HepG2 (cell line): ENCODE results near the gene MYL9. TPM values are rescaled to one million over a fixed set of nuclear protein-coding genes. Genes with fewer than 3 reads are reported as not detected.

Experiments used
- GTF3A ChIP-seq: sonication (generic); formaldehyde crosslinking; conservative IDR thresholded peaks from 2 replicates; pipeline ENCODE4 v1.4.0; 2020; ENCODE audit warnings: mild to moderate bottlenecking, missing genetic modification reagents
- HDAC1 ChIP-seq: sonication (generic); formaldehyde crosslinking; IDR thresholded peaks from 2 replicates; pipeline ENCODE4 v1.5.1; 2020; ENCODE audit warnings: mild to moderate bottlenecking, missing genetic modification reagents
- HINFP ChIP-seq: sonication (generic); formaldehyde crosslinking; IDR thresholded peaks from 2 replicates; pipeline ENCODE4 v1.4.0; 2020; ENCODE audit warnings: low read depth, mild to moderate bottlenecking, missing genetic modification reagents
- HNRNPK ChIP-seq: fragments of 200-400 bp; formaldehyde crosslinking; IDR thresholded peaks from 2 replicates; pipeline ENCODE4 v1.6.1; 2018; ENCODE audit warnings: low read length, low read depth, moderate library complexity, mild to moderate bottlenecking; ENCODE audit not compliant: poor library complexity, severe bottlenecking
- JARID2 ChIP-seq: sonication (generic); formaldehyde crosslinking; IDR thresholded peaks from 2 replicates; pipeline ENCODE4 v1.8.1; 2023; ENCODE audit warnings: missing genetic modification reagents, inconsistent platforms; ENCODE audit not compliant: insufficient replicate concordance
- KDM1A ChIP-seq: IDR thresholded peaks from 2 replicates; pipeline ENCODE4 v1.6.1; 2016; ENCODE audit warnings: missing compliant biosample characterization
- MED13 ChIP-seq: sonication (generic); formaldehyde crosslinking; IDR thresholded peaks from 2 replicates; pipeline ENCODE4 v1.5.0; 2020; ENCODE audit warnings: missing genetic modification reagents
- MTERF4 ChIP-seq: sonication (generic); formaldehyde crosslinking; IDR thresholded peaks from 2 replicates; pipeline ENCODE4 v1.8.0; 2023; ENCODE audit warnings: mild to moderate bottlenecking, missing genetic modification reagents
- NFKBIZ ChIP-seq: IDR thresholded peaks from 2 replicates; pipeline ENCODE4 v1.6.1; 2018; ENCODE audit warnings: missing genetic modification reagents, missing compliant biosample characterization
- PRPF4 ChIP-seq: fragments of 200-400 bp; formaldehyde crosslinking; IDR thresholded peaks from 2 replicates; pipeline ENCODE4 v1.6.1; 2016; ENCODE audit warnings: low read length, low read depth; ENCODE audit not compliant: poor library complexity, severe bottlenecking
- PTBP1 ChIP-seq: fragments of 200-400 bp; formaldehyde crosslinking; IDR thresholded peaks from 2 replicates; pipeline ENCODE4 v1.6.1; 2018; ENCODE audit warnings: low read length, low read depth; ENCODE audit not compliant: poor library complexity, severe bottlenecking
- SIX1 ChIP-seq: sonication (generic); formaldehyde crosslinking; IDR thresholded peaks from 2 replicates; pipeline ENCODE4 v1.4.0; 2020; ENCODE audit warnings: missing genetic modification reagents, borderline replicate concordance
- SRY ChIP-seq: sonication (generic); formaldehyde crosslinking; IDR thresholded peaks from 2 replicates; pipeline ENCODE4 v1.8.0; 2022; ENCODE audit warnings: mild to moderate bottlenecking, missing genetic modification reagents
- XRCC5 ChIP-seq: fragments of 200-400 bp; formaldehyde crosslinking; optimal IDR thresholded peaks from 2 replicates; pipeline ENCODE3; 2017; ENCODE audit warnings: mild to moderate bottlenecking, low read length
- ZNF317 ChIP-seq: sonication (generic); formaldehyde crosslinking; IDR thresholded peaks from 2 replicates; pipeline ENCODE4 v1.5.0; 2020; ENCODE audit warnings: mild to moderate bottlenecking, missing genetic modification reagents
- ZNF362 ChIP-seq: sonication (generic); formaldehyde crosslinking; IDR thresholded peaks from 2 replicates; pipeline ENCODE4 v1.4.0; 2020; ENCODE audit warnings: missing genetic modification reagents, mild to moderate bottlenecking, borderline replicate concordance
- ZNF740 ChIP-seq: sonication (generic); formaldehyde crosslinking; IDR thresholded peaks from 2 replicates; pipeline ENCODE4 v1.4.0; 2020; ENCODE audit warnings: missing genetic modification reagents
- ZNF792 ChIP-seq: IDR thresholded peaks from 2 replicates; pipeline ENCODE4 v1.6.1; 2016
- polyA plus RNA-seq, 8 experiments: library from polyadenylated mRNA; depleted of rRNA in 3 of 8; stranded (reverse) in 7 of 8; unstranded in 1 of 8; fragments of >200 nt; fragmentation: Illumina TruSeq in 4 of 8; extraction: Trizol in 4 of 8; gene quantifications; 2 replicates each; pipeline versions ENCODE4 v1.2.1 to v1.2.3, GENCODE V29; 2011 to 2016; ENCODE audit warnings: low read depth in 4 of 8, missing spikeins in 1 of 8, mixed read lengths in 1 of 8; ENCODE audit not compliant: insufficient read depth in 1 of 8
- total RNA-seq, 5 experiments: library from RNA; depleted of rRNA; stranded (reverse); fragments of >200 nt; fragmentation: Illumina TruSeq; extraction: Trizol; gene quantifications; 2 replicates each; pipeline ENCODE4 v1.2.3, GENCODE V29; 2016; ENCODE audit warnings: low read depth in 1 of 5
- TF ChIP-seq, protein P1 (sequence below): sonication (generic); IDR thresholded peaks from 2 replicates; pipeline ENCODE4 v1.6.1; 2016; ENCODE audit warnings: low read depth, borderline replicate concordance
- TF ChIP-seq, protein P2 (sequence below): IDR thresholded peaks from 2 replicates; pipeline ENCODE4 v1.6.1; 2016; ENCODE audit warnings: low read depth, borderline replicate concordance
- TF ChIP-seq, protein P3 (sequence below), 2 experiments: fragments of 450-650 bp in 1 of 2; sonication (generic) in 1 of 2; formaldehyde crosslinking; IDR thresholded peaks; 2 replicates each; pipeline versions ENCODE4 v1.5.0 to v1.8.0; 2020 to 2022; ENCODE audit warnings: mild to moderate bottlenecking in 1 of 2, missing genetic modification reagents in 1 of 2
- TF ChIP-seq, protein P4 (sequence below): sonication (generic); formaldehyde crosslinking; IDR thresholded peaks from 2 replicates; pipeline ENCODE4 v1.5.0; 2020; ENCODE audit warnings: mild to moderate bottlenecking, missing genetic modification reagents

MYL9 gene
- total and polyA plus RNA-seq, 2 of the 13 experiments (the other 11 are each of a cell fraction or from before 2014, with no cell fraction given): 0.87 to 2.2 TPM

DNA sequence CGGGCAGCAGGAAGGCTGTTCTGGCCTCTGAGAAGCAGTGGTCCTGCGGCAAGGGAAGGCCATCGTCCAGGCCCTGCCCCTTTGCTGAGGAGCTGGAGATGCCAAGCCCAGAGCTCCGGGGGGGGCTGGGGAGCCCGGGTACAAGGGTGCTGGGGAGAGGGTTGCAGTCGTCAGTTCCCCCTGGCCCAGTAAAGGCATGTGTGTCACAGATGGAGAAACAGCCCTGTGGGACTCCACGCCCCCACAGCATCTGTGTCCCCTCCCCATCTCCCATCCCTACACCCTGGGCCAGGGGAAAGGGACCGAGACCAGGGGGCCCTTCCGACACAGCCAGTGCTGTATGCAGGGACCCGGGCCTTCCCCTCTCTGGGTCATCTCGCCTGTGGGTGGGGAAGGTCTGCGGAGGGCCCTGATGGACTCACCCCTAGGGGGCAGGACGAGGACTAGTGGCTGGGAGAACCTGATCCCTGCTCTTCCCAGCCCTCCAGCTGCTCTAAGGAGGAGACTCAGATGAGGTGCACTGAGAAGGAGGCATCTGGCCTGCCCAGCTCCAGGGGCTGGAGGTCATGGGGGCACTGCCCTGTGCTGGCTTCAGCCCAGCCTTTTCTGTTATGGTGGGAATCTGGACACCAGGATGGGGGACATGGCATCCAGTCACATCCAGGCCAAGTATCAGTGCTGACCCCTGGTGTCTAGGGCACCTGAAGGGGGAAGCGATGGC is 609 bp downstream of the MYL9 start (continued):
- TF ChIP-seq KDM1A (CRISPR knock-in tag) (no peak), SRY (CRISPR knock-in tag) (no peak), SIX1 (CRISPR knock-in tag) (no peak), XRCC5 (peak; percentile 82), HINFP (CRISPR knock-in tag) (no peak), PRPF4 (no peak), ZNF362 (0 out of 2 replicates have a peak, but pooled peaks have one; percentile 27), HNRNPK (no peak), MTERF4 (CRISPR knock-in tag) (0 out of 2 replicates have a peak, but pooled peaks have one; percentile 46), GTF3A (CRISPR knock-in tag) (no peak), MED13 (peak; percentile 48; the same call in 1 of the 2 replicates), NFKBIZ (CRISPR knock-in tag) (no peak), ZNF792 (no peak), PTBP1 (no peak), ZNF740 (peak; percentile 57; the same call in 1 of the 2 replicates), HDAC1 (CRISPR knock-in tag) (no peak), ZNF317 (CRISPR knock-in tag) (no peak), JARID2 (peak; percentile 21)
- TF ChIP-seq, protein P1, sequence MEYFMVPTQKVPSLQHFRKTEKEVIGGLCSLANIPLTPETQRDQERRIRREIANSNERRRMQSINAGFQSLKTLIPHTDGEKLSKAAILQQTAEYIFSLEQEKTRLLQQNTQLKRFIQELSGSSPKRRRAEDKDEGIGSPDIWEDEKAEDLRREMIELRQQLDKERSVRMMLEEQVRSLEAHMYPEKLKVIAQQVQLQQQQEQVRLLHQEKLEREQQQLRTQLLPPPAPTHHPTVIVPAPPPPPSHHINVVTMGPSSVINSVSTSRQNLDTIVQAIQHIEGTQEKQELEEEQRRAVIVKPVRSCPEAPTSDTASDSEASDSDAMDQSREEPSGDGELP: peak; percentile 36; the same call in 1 of the 2 replicates
- TF ChIP-seq, protein P2, sequence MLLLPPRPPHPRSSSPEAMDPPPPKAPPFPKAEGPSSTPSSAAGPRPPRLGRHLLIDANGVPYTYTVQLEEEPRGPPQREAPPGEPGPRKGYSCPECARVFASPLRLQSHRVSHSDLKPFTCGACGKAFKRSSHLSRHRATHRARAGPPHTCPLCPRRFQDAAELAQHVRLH (CRISPR knock-in tag): no peak
- TF ChIP-seq, protein P3, sequence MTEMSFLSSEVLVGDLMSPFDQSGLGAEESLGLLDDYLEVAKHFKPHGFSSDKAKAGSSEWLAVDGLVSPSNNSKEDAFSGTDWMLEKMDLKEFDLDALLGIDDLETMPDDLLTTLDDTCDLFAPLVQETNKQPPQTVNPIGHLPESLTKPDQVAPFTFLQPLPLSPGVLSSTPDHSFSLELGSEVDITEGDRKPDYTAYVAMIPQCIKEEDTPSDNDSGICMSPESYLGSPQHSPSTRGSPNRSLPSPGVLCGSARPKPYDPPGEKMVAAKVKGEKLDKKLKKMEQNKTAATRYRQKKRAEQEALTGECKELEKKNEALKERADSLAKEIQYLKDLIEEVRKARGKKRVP (CRISPR knock-in tag; IDR thresholded peaks at IDR 0.05): no peak
- TF ChIP-seq, protein P4, sequence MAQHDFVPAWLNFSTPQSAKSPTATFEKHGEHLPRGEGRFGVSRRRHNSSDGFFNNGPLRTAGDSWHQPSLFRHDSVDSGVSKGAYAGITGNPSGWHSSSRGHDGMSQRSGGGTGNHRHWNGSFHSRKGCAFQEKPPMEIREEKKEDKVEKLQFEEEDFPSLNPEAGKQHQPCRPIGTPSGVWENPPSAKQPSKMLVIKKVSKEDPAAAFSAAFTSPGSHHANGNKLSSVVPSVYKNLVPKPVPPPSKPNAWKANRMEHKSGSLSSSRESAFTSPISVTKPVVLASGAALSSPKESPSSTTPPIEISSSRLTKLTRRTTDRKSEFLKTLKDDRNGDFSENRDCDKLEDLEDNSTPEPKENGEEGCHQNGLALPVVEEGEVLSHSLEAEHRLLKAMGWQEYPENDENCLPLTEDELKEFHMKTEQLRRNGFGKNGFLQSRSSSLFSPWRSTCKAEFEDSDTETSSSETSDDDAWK (CRISPR knock-in tag): no peak
